Left renal pelvis (tissue), 4 donors: Measurements from ENCODE around the gene RNASE3. TPM values are rescaled to one million over a fixed set of nuclear protein-coding genes. Genes with fewer than 3 reads are reported as not detected.
"Not testable (repeated sequence)": the region's sequence is repeated elsewhere in the genome, so short reads cannot be mapped to it uniquely, and the experiment has no call there.

Source experiments
- DNase-seq, 4 donors: peaks; one replicate each; pipeline ENCODE4 v3.0.0-alpha.2; 2013; ENCODE audit warnings: low read depth in 4 of 4, low spot score in 3 of 4
- polyA plus RNA-seq, 4 donors: library from polyadenylated mRNA; unstranded; fragments of 120-200 nt; gene quantifications; one replicate each; pipeline ENCODE4 v1.2.1, GENCODE V29; 2013; ENCODE audit not compliant: insufficient read length in 4 of 4

The RNASE3 gene
- polyA plus RNA-seq = under 1 TPM; 0.34 to 0.85 (median 0.60) TPM

- DNase-seq = not testable (repeated sequence)
Measured at GRCh38 chr14:20891126-20891825, at the start of gene RNASE3. Gene RNASE3, plus strand, starts transcription at chr14:20891385. Its CDS starts 302 bp downstream, at chr14:20891687.

GRCh38 chr14:20846560-20846959 is 44.6 kb upstream of the RNASE3 start:
- DNase-seq = no peak

GRCh38 chr14:20848316-20848954 is 42.8 kb upstream of the RNASE3 start:
- DNase-seq = no peak

GRCh38 chr14:20848955-20849570 is 42.1 kb upstream of the RNASE3 start:
- no peak for DNase-seq

GRCh38 chr14:20853042-20853441 is 38.1 kb upstream of the RNASE3 start:
- no peak for DNase-seq

- DNase-seq = peak in 3 of 4 donors; percentile 51 to 73 (median 59)
Measured at GRCh38 chr14:20855652-20856291, 35.4 kb upstream of the RNASE3 start.

- DNase-seq = no peak
Measured at GRCh38 chr14:20857207-20857606, 34.0 kb upstream of the RNASE3 start.

- DNase-seq = peak in 2 of 4 donors; percentile 26 to 31
Measured at GRCh38 chr14:20857630-20858261, 33.4 kb upstream of the RNASE3 start.

GRCh38 chr14:20866194-20866593 is 25.0 kb upstream of the RNASE3 start:
- DNase-seq = no peak

GRCh38 chr14:20866963-20867362 is 24.2 kb upstream of the RNASE3 start:
- no peak for DNase-seq

GRCh38 chr14:20873370-20874177 is 17.6 kb upstream of the RNASE3 start:
- DNase-seq = peak in 3 of 4 donors; percentile 22 to 33 (median 31)

- no peak for DNase-seq
Measured at GRCh38 chr14:20877016-20877415, 14.2 kb upstream of the RNASE3 start.

- no peak for DNase-seq
Measured at GRCh38 chr14:20878695-20879094, 12.5 kb upstream of the RNASE3 start.

- not testable (repeated sequence) for DNase-seq
Measured at GRCh38 chr14:20881229-20881628, 10.0 kb upstream of the RNASE3 start.

- not testable (repeated sequence) for DNase-seq
Measured at GRCh38 chr14:20882787-20883186, 8.4 kb upstream of the RNASE3 start.

- DNase-seq = not testable (repeated sequence)
Measured at GRCh38 chr14:20888411-20888810, 2.8 kb upstream of the RNASE3 start.

GRCh38 chr14:20895322-20895721 is 4.1 kb downstream of the RNASE3 start:
- DNase-seq = not testable (repeated sequence)

GRCh38 chr14:20904393-20905029 is 13.3 kb downstream of the RNASE3 start:
- no peak for DNase-seq

- DNase-seq = no peak
Measured at GRCh38 chr14:20905676-20906075, 14.5 kb downstream of the RNASE3 start.
